ENCODE measurements around the gene KIAA0930. TPM values are rescaled to one million over a fixed set of nuclear protein-coding genes. Genes with fewer than 3 reads are reported as not detected.
"Not testable (repeated sequence)": the region's sequence is repeated elsewhere in the genome, so short reads cannot be mapped to it uniquely, and the experiment has no call there.

Gene KIAA0930
- total and polyA plus RNA-seq, 7 donors, result 13.2 to 51.1 (median 23.4) TPM

GRCh38 chr22:45284705-45285262 lies 44.1 kb upstream of the KIAA0930 start, which contains the start of gene UPK3A:
UPK3A (plus strand) TSS chr22:45284949; CDS start chr22:45285014, 65 bp downstream.
- peak within 1 kb of the TSS; percentile 62 for H3K4me3 ChIP-seq
- intact Hi-C loops (cut with DNase I), result no loop called here
- peak; percentile 97 to 98 (median 98) for ATAC-seq
- H3K27me3 ChIP-seq (ENCODE audit: insufficient read depth in 3 of 3, low read length in 2 of 3), result no peaks in the 10 kb centered on the region
- H3K27ac ChIP-seq, result peak within 1 kb of the TSS; percentile 66
- TF ChIP-seq CTCF (IDR thresholded peaks at IDR 0.05), result no peak
- WGBS, 3 donors, result 2 to 5% (median 3%) methylated on average over 24 to 46 of the region's 46 CpGs
- peak; percentile 79 to 88 for DNase-seq
- no peaks in the 10 kb centered on the region for H3K4me1 ChIP-seq
- no peaks in the 10 kb centered on the region for H3K9me3 ChIP-seq
- no peaks in the 10 kb centered on the region for H3K36me3 ChIP-seq (ENCODE audit: insufficient read depth in 1 of 2, low read depth in 1 of 2)

GRCh38 chr22:45281010-45281409 lies 40.3 kb upstream of the KIAA0930 start:
- 74 to 81% (median 75%) methylated on average over 3 of the region's 3 CpGs for WGBS, 3 donors
- H3K36me3 ChIP-seq (ENCODE audit: insufficient read depth in 1 of 2, low read depth in 1 of 2), result no peaks in the 10 kb centered on the region
- H3K27ac ChIP-seq, result no peak overlapping the region
- no peak for TF ChIP-seq CTCF (IDR thresholded peaks at IDR 0.05)
- intact Hi-C loops (cut with DNase I), result no loop called here
- H3K9me3 ChIP-seq, result no peaks in the 10 kb centered on the region
- H3K27me3 ChIP-seq (ENCODE audit: insufficient read depth in 3 of 3, low read length in 2 of 3), result no peaks in the 10 kb centered on the region
- H3K4me1 ChIP-seq, result no peaks in the 10 kb centered on the region
- DNase-seq (no peak), ATAC-seq (no peak)
- H3K4me3 ChIP-seq, result no peak overlapping the region

- H3K4me3 ChIP-seq, result no peak overlapping the region
- intact Hi-C loops (cut with DNase I), result no loop called here
- H3K27me3 ChIP-seq (ENCODE audit: insufficient read depth in 3 of 3, low read length in 2 of 3), result no peaks in the 10 kb centered on the region
- no peak for TF ChIP-seq CTCF (IDR thresholded peaks at IDR 0.05)
- no peaks in the 10 kb centered on the region for H3K9me3 ChIP-seq
- H3K36me3 ChIP-seq (ENCODE audit: insufficient read depth in 1 of 2, low read depth in 1 of 2), result no peaks in the 10 kb centered on the region
- DNase-seq, result no peak
- 96 to 100% (median 97%) methylated on average over 3 of the region's 3 CpGs for WGBS, 3 donors
- no peaks in the 10 kb centered on the region for H3K4me1 ChIP-seq
- no peak overlapping the region for H3K27ac ChIP-seq
- ATAC-seq, result no peak
Observed at GRCh38 chr22:45280587-45280980, 39.9 kb upstream of the KIAA0930 start.

GRCh38 chr22:45278125-45278524 lies 37.4 kb upstream of the KIAA0930 start:
- H3K27ac ChIP-seq, result no peak overlapping the region
- no peaks in the 10 kb centered on the region for H3K9me3 ChIP-seq
- DNase-seq (no peak), ATAC-seq (no peak)
- H3K27me3 ChIP-seq (ENCODE audit: insufficient read depth in 3 of 3, low read length in 2 of 3), result no peaks in the 10 kb centered on the region
- H3K4me1 ChIP-seq, result no peaks in the 10 kb centered on the region
- no peaks in the 10 kb centered on the region for H3K36me3 ChIP-seq (ENCODE audit: insufficient read depth in 1 of 2, low read depth in 1 of 2)
- intact Hi-C loops (cut with DNase I), result no loop called here
- 85 to 90% (median 86%) methylated on average over 9 of the region's 9 CpGs for WGBS, 3 donors
- no peak overlapping the region for H3K4me3 ChIP-seq
- TF ChIP-seq CTCF (IDR thresholded peaks at IDR 0.05), result no peak

GRCh38 chr22:45277720-45278119 lies 37.0 kb upstream of the KIAA0930 start:
- H3K4me3 ChIP-seq; DNase-seq; H3K9me3 ChIP-seq; H3K27ac ChIP-seq; ATAC-seq; H3K4me1 ChIP-seq; H3K36me3 ChIP-seq (ENCODE audit: insufficient read depth in 1 of 2, low read depth in 1 of 2); intact Hi-C loops (cut with DNase I); H3K27me3 ChIP-seq (ENCODE audit: insufficient read depth in 3 of 3, low read length in 2 of 3): not testable (repeated sequence)
- 88 to 91% (median 90%) methylated on average over 7 of the region's 7 CpGs for WGBS, 3 donors

Measured in psoas muscle (tissue), 8 donors.